ENCODE data around the gene ERCC1.
"Not testable (repeated sequence)": the region's sequence is repeated elsewhere in the genome, so short reads cannot be mapped to it uniquely, and the experiment has no call there.

ERCC1 gene

GRCh38 chr19:45418802-45419201 lies 4.9 kb downstream of the ERCC1 start:
- no peak for DNase-seq (ENCODE audit: extremely low read depth, insufficient read length)
- TF ChIP-seq, protein P1, sequence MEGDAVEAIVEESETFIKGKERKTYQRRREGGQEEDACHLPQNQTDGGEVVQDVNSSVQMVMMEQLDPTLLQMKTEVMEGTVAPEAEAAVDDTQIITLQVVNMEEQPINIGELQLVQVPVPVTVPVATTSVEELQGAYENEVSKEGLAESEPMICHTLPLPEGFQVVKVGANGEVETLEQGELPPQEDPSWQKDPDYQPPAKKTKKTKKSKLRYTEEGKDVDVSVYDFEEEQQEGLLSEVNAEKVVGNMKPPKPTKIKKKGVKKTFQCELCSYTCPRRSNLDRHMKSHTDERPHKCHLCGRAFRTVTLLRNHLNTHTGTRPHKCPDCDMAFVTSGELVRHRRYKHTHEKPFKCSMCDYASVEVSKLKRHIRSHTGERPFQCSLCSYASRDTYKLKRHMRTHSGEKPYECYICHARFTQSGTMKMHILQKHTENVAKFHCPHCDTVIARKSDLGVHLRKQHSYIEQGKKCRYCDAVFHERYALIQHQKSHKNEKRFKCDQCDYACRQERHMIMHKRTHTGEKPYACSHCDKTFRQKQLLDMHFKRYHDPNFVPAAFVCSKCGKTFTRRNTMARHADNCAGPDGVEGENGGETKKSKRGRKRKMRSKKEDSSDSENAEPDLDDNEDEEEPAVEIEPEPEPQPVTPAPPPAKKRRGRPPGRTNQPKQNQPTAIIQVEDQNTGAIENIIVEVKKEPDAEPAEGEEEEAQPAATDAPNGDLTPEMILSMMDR (IDR thresholded peaks at IDR 0.05; ENCODE audit: insufficient read depth, low read length, poor library complexity, severe bottlenecking), result no peak
- H3K4me3 ChIP-seq (replicated peaks; ENCODE audit: low read depth, low read length), result no peak overlapping the region
- no peaks in the 10 kb centered on the region for H3K27me3 ChIP-seq (replicated peaks; ENCODE audit: control insufficient read depth, insufficient read depth, low read length)
- peaks cover 5% of the 10 kb centered on the region for H3K36me3 ChIP-seq (ENCODE audit: control insufficient read depth, insufficient read depth, low read length)

- H3K36me3 ChIP-seq (ENCODE audit: control insufficient read depth, insufficient read depth, low read length), result peaks cover 6% of the 10 kb centered on the region
- no peaks in the 10 kb centered on the region for H3K27me3 ChIP-seq (replicated peaks; ENCODE audit: control insufficient read depth, insufficient read depth, low read length)
- no peak for DNase-seq (ENCODE audit: extremely low read depth, insufficient read length)
- TF ChIP-seq, protein P1 (IDR thresholded peaks at IDR 0.05; ENCODE audit: insufficient read depth, low read length, poor library complexity, severe bottlenecking), result no peak
- no peak overlapping the region for H3K4me3 ChIP-seq (replicated peaks; ENCODE audit: low read depth, low read length)
These were observed 6.6 kb downstream of the ERCC1 start for GRCh38 chr19:45417151-45417550.

GRCh38 chr19:45414468-45414867 lies 9.2 kb downstream of the ERCC1 start:
- TF ChIP-seq, protein P1 (IDR thresholded peaks at IDR 0.05; ENCODE audit: insufficient read depth, low read length, poor library complexity, severe bottlenecking), result no peak
- H3K4me3 ChIP-seq (replicated peaks; ENCODE audit: low read depth, low read length), result no peak overlapping the region
- DNase-seq (ENCODE audit: extremely low read depth, insufficient read length), result no peak
- H3K27me3 ChIP-seq (replicated peaks; ENCODE audit: control insufficient read depth, insufficient read depth, low read length), result no peaks in the 10 kb centered on the region
- H3K36me3 ChIP-seq (ENCODE audit: control insufficient read depth, insufficient read depth, low read length), result peaks cover 4% of the 10 kb centered on the region

GRCh38 chr19:45413497-45413896 lies 10.2 kb downstream of the ERCC1 start:
- DNase-seq (ENCODE audit: extremely low read depth, insufficient read length), result no peak
- peaks cover 4% of the 10 kb centered on the region for H3K36me3 ChIP-seq (ENCODE audit: control insufficient read depth, insufficient read depth, low read length)
- TF ChIP-seq, protein P1 (IDR thresholded peaks at IDR 0.05; ENCODE audit: insufficient read depth, low read length, poor library complexity, severe bottlenecking), result no peak
- H3K4me3 ChIP-seq (replicated peaks; ENCODE audit: low read depth, low read length), result no peak overlapping the region
- H3K27me3 ChIP-seq (replicated peaks; ENCODE audit: control insufficient read depth, insufficient read depth, low read length), result no peaks in the 10 kb centered on the region

- not testable (repeated sequence) for DNase-seq (ENCODE audit: extremely low read depth, insufficient read length); H3K27me3 ChIP-seq (replicated peaks; ENCODE audit: control insufficient read depth, insufficient read depth, low read length); H3K4me3 ChIP-seq (replicated peaks; ENCODE audit: low read depth, low read length); H3K36me3 ChIP-seq (ENCODE audit: control insufficient read depth, insufficient read depth, low read length)
These were observed 13.4 kb downstream of the ERCC1 start for GRCh38 chr19:45410330-45410729.

GRCh38 chr19:45409557-45409920 lies 14.2 kb downstream of the ERCC1 start:
- peaks cover 2% of the 10 kb centered on the region for H3K36me3 ChIP-seq (ENCODE audit: control insufficient read depth, insufficient read depth, low read length)
- DNase-seq (ENCODE audit: extremely low read depth, insufficient read length), result no peak
- no peaks in the 10 kb centered on the region for H3K27me3 ChIP-seq (replicated peaks; ENCODE audit: control insufficient read depth, insufficient read depth, low read length)
- H3K4me3 ChIP-seq (replicated peaks; ENCODE audit: low read depth, low read length), result no peak overlapping the region
- TF ChIP-seq, protein P1 (IDR thresholded peaks at IDR 0.05; ENCODE audit: insufficient read depth, low read length, poor library complexity, severe bottlenecking), result no peak

Data from GM06990 (cell line).